ENCODE results near the gene TAB3. TPM values are rescaled to one million over a fixed set of nuclear protein-coding genes. Genes with fewer than 3 reads are reported as not detected.

Gene TAB3
- total and polyA plus RNA-seq, 10 of the 15 experiments (the other 5 are each of a cell fraction or from before 2014, with no cell fraction given): 1.7 to 22.1 (median 9.1) TPM

DNA sequence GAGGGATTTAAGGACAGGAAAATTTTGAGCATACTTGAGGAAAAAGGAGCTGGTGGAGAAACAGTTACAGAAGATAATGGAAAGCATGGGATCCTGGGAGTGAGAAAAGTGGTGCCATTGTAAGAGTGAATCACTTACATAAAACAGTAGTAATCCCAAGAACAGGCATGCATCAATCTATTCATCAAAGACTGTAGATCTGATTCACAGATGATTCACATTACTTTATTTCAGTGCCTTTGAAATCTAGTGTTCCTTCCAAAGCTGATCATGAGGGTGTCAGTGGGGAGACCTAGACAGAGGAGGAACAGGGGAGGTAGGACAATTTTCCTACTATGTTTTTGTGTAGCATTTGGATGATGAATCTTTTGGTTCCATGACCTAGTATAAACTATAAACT is 102.7 kb downstream of the TAB3 start:
- H3K9ac ChIP-seq (ENCODE audit: control insufficient read depth, insufficient read depth, low read length): no peak overlapping the region
- in situ Hi-C loops (cut with MboI): no loop called here
- H3K79me2 ChIP-seq (ENCODE audit: control insufficient read depth, insufficient read depth, low read length): no peaks in the 10 kb centered on the region
- H3K27me3 ChIP-seq (replicated peaks in 1 of 2; ENCODE audit: control insufficient read depth in 2 of 2, insufficient read depth in 2 of 2, low read length in 1 of 2): peaks cover 0 to 3% of the 10 kb centered on the region in 2 experiments; a peak in 1 of 4 replicates
- no peak overlapping the region for H3K4me2 ChIP-seq (ENCODE audit: control insufficient read depth, insufficient read depth)
- no peak overlapping the region for H3K27ac ChIP-seq (ENCODE audit: control insufficient read depth, insufficient read depth)
- POLR2A ChIA-PET: no interaction called here
- CTCF ChIA-PET: no interaction called here
- intact Hi-C loops (cut with micrococcal nuclease; ENCODE audit: unreplicated experiment): no loop called here
- FAIRE-seq (no peak), DNase-seq (ENCODE audit: low read depth, low spot score) (no peak), ATAC-seq (no peak)
- no peak for TF ChIP-seq TBL1XR1 (IDR thresholded peaks at IDR 0.05; ENCODE audit: low read depth, low read length)
- TF ChIP-seq ESRRA (IDR thresholded peaks at IDR 0.05; ENCODE audit: low read length): no peak
- TF ChIP-seq, protein P1, sequence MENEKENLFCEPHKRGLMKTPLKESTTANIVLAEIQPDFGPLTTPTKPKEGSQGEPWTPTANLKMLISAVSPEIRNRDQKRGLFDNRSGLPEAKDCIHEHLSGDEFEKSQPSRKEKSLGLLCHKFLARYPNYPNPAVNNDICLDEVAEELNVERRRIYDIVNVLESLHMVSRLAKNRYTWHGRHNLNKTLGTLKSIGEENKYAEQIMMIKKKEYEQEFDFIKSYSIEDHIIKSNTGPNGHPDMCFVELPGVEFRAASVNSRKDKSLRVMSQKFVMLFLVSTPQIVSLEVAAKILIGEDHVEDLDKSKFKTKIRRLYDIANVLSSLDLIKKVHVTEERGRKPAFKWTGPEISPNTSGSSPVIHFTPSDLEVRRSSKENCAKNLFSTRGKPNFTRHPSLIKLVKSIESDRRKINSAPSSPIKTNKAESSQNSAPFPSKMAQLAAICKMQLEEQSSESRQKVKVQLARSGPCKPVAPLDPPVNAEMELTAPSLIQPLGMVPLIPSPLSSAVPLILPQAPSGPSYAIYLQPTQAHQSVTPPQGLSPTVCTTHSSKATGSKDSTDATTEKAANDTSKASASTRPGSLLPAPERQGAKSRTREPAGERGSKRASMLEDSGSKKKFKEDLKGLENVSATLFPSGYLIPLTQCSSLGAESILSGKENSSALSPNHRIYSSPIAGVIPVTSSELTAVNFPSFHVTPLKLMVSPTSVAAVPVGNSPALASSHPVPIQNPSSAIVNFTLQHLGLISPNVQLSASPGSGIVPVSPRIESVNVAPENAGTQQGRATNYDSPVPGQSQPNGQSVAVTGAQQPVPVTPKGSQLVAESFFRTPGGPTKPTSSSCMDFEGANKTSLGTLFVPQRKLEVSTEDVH (IDR thresholded peaks at IDR 0.05; ENCODE audit: low read depth, partially characterized antibody): no peak
- no peak for TF ChIP-seq SMARCA5 (IDR thresholded peaks at IDR 0.05)
- TF ChIP-seq CBX5 (IDR thresholded peaks at IDR 0.05; ENCODE audit: low read depth): no peak
- TF ChIP-seq ETV6 (conservative IDR thresholded peaks at IDR 0.05 in 1 of 2, IDR thresholded peaks at IDR 0.05 in 1 of 2; ENCODE audit: borderline replicate concordance in 1 of 2, low read depth in 1 of 2): no peak
- no peak for TF ChIP-seq CREM (IDR thresholded peaks at IDR 0.05; ENCODE audit: low read depth)
- no peak for TF ChIP-seq YBX1 (IDR thresholded peaks at IDR 0.05)
- TF ChIP-seq, protein P2, sequence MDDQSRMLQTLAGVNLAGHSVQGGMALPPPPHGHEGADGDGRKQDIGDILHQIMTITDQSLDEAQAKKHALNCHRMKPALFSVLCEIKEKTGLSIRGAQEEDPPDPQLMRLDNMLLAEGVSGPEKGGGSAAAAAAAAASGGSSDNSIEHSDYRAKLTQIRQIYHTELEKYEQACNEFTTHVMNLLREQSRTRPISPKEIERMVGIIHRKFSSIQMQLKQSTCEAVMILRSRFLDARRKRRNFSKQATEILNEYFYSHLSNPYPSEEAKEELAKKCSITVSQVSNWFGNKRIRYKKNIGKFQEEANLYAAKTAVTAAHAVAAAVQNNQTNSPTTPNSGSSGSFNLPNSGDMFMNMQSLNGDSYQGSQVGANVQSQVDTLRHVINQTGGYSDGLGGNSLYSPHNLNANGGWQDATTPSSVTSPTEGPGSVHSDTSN (IDR thresholded peaks at IDR 0.05; ENCODE audit: insufficient replicate concordance, low read depth, low read length): no peak
- no peak for TF ChIP-seq TCF12 (IDR thresholded peaks at IDR 0.05; ENCODE audit: low read depth, low read length)
- SMC1A ChIA-PET (ENCODE audit: uncharacterized antibody, unreplicated experiment): no interaction called here
- H4K20me1 ChIP-seq (ENCODE audit: control insufficient read depth, insufficient read depth): no peaks in the 10 kb centered on the region
- H2AFZ ChIP-seq (ENCODE audit: control insufficient read depth, low read depth, low read length): no peak overlapping the region
- H3K4me3 ChIP-seq: no peak overlapping the region
- H3K36me3 ChIP-seq (ENCODE audit: control insufficient read depth in 2 of 2, insufficient read depth in 2 of 2, low read length in 1 of 2): no peaks in the 10 kb centered on the region
- H3K4me1 ChIP-seq (ENCODE audit: control insufficient read depth, insufficient read depth, low read length): no peaks in the 10 kb centered on the region
- RAD21 ChIA-PET (ENCODE audit: unreplicated experiment): no interaction called here
- no TSS peak for BruUV-seq (replicated peaks)
- no peaks in the 10 kb centered on the region; the same call in 2 of the 3 replicates for H3K9me3 ChIP-seq (replicated peaks; ENCODE audit: control insufficient read depth, insufficient read depth, low read length)

All from GM12878 (cell line).